H7 (cell line): ENCODE data around the gene RAB9A. TPM values are rescaled to one million over a fixed set of nuclear protein-coding genes. Genes with fewer than 3 reads are reported as not detected.

Experiments
- DNase-seq: peaks from one replicate; pipeline ENCODE4 v3.0.0; 2012
- H3K27me3 ChIP-seq: 2 replicates; pipeline ENCODE4 v1.6.0; 2011; ENCODE audit warnings: mild to moderate bottlenecking, low read length; ENCODE audit not compliant: control insufficient read depth, insufficient read depth
- H3K36me3 ChIP-seq: replicated peaks from 2 replicates; pipeline ENCODE4 v1.5.1; 2011; ENCODE audit warnings: low read length; ENCODE audit not compliant: control insufficient read depth, insufficient read depth
- H3K4me3 ChIP-seq: 2 replicates; pipeline ENCODE4 v1.5.1; 2011; ENCODE audit warnings: low read depth, mild to moderate bottlenecking, control low read depth, low read length, moderate library complexity; ENCODE audit not compliant: insufficient read depth
- total RNA-seq: library from RNA; depleted of rRNA; stranded (reverse); fragments of >200 nt; shearing (Covaris generic); gene quantifications from 2 replicates; pipeline ENCODE4 v1.2.3, GENCODE V29; 2014

Gene RAB9A
- total RNA-seq, 1 experiment from 2014 or later = 82.6 TPM

GRCh38 chrX:13687203-13687602 lies 1.7 kb upstream of the RAB9A start:
- Histone ChIP-seq H3K36me3 (no peaks in the 10 kb centered on the region), H3K27me3 (peaks cover 2% of the 10 kb centered on the region; the same call in 1 of the 2 replicates), H3K4me3 (no peak overlapping the region)
- no peak for DNase-seq

GRCh38 chrX:13688384-13688957 lies 457 bp upstream of the RAB9A start:
- Histone ChIP-seq H3K4me3 (peak overlapping the region; percentile 71), H3K36me3 (no peaks in the 10 kb centered on the region), H3K27me3 (peaks cover 2% of the 10 kb centered on the region; the same call in 1 of the 2 replicates)
- no peak for DNase-seq

- H3K27me3 ChIP-seq = peaks cover 2% of the 10 kb centered on the region; the same call in 1 of the 2 replicates
- H3K4me3 ChIP-seq = peak overlapping the region; percentile 71
- H3K36me3 ChIP-seq = no peaks in the 10 kb centered on the region
- DNase-seq = no peak
These were observed 848 bp downstream of the RAB9A start for GRCh38 chrX:13689741-13690211.

GRCh38 chrX:13690836-13691235 lies 1.9 kb downstream of the RAB9A start:
- Histone ChIP-seq H3K4me3 (peak overlapping the region; percentile 4; the same call in 1 of the 2 replicates), H3K36me3 (no peaks in the 10 kb centered on the region), H3K27me3 (peaks cover 2% of the 10 kb centered on the region; the same call in 1 of the 2 replicates)
- DNase-seq = no peak

- DNase-seq = no peak
- Histone ChIP-seq H3K27me3 (peaks cover 2% of the 10 kb centered on the region; the same call in 1 of the 2 replicates), H3K36me3 (no peaks in the 10 kb centered on the region), H3K4me3 (no peak overlapping the region)
These were observed 3.0 kb downstream of the RAB9A start for GRCh38 chrX:13691841-13692371.

- Histone ChIP-seq H3K36me3 (no peaks in the 10 kb centered on the region), H3K4me3 (no peak overlapping the region), H3K27me3 (peaks cover 2% of the 10 kb centered on the region; the same call in 1 of the 2 replicates)
- DNase-seq = no peak
These were observed 3.9 kb downstream of the RAB9A start for GRCh38 chrX:13692771-13693231.

GRCh38 chrX:13693341-13693961 lies 4.5 kb downstream of the RAB9A start:
- Histone ChIP-seq H3K4me3 (no peak overlapping the region), H3K36me3 (no peaks in the 10 kb centered on the region)
- DNase-seq = peak; percentile 47

GRCh38 chrX:13694359-13694758 lies 5.4 kb downstream of the RAB9A start:
- no peak for DNase-seq
- no peaks in the 10 kb centered on the region for H3K27me3 ChIP-seq
- H3K4me3 ChIP-seq = no peak overlapping the region
- no peaks in the 10 kb centered on the region for H3K36me3 ChIP-seq

More at GRCh38 chrX:13693341-13693961, 4.5 kb downstream of the RAB9A start:
- H3K27me3 ChIP-seq = no peaks in the 10 kb centered on the region

GRCh38 chrX:13694983-13695382 lies 6.1 kb downstream of the RAB9A start:
- DNase-seq = no peak
- Histone ChIP-seq H3K27me3 (no peaks in the 10 kb centered on the region), H3K36me3 (no peaks in the 10 kb centered on the region), H3K4me3 (no peak overlapping the region)

- DNase-seq = no peak
- Histone ChIP-seq H3K36me3 (no peaks in the 10 kb centered on the region), H3K4me3 (no peak overlapping the region), H3K27me3 (no peaks in the 10 kb centered on the region)
These were observed 6.7 kb downstream of the RAB9A start for GRCh38 chrX:13695601-13696115.

- Histone ChIP-seq H3K4me3 (no peak overlapping the region), H3K27me3 (no peaks in the 10 kb centered on the region), H3K36me3 (no peaks in the 10 kb centered on the region)
- DNase-seq = no peak
These were observed 8.5 kb downstream of the RAB9A start for GRCh38 chrX:13697455-13697854.

GRCh38 chrX:13697976-13698375 lies 9.0 kb downstream of the RAB9A start:
- H3K4me3 ChIP-seq = no peak overlapping the region
- DNase-seq = no peak
- H3K27me3 ChIP-seq = no peaks in the 10 kb centered on the region
- no peaks in the 10 kb centered on the region for H3K36me3 ChIP-seq

- H3K36me3 ChIP-seq = no peaks in the 10 kb centered on the region
- no peaks in the 10 kb centered on the region for H3K27me3 ChIP-seq
- no peak for DNase-seq
- no peak overlapping the region for H3K4me3 ChIP-seq
These were observed 9.5 kb downstream of the RAB9A start for GRCh38 chrX:13698432-13698831.

- no peaks in the 10 kb centered on the region for H3K27me3 ChIP-seq
- no peaks in the 10 kb centered on the region; the same call in none of the 2 replicates for H3K36me3 ChIP-seq
- DNase-seq = no peak
- H3K4me3 ChIP-seq = no peak overlapping the region
These were observed 10.4 kb downstream of the RAB9A start for GRCh38 chrX:13699183-13699826.
